ENCODE measurements around the gene ARIH2.
A peak's percentile ranks its signal among the peaks of the same experiment; 100 is the strongest.

Gene ARIH2

GRCh38 chr3:48929358-48930035, 10.9 kb downstream of the ARIH2 start:
- DNase-seq = no peak

DNA sequence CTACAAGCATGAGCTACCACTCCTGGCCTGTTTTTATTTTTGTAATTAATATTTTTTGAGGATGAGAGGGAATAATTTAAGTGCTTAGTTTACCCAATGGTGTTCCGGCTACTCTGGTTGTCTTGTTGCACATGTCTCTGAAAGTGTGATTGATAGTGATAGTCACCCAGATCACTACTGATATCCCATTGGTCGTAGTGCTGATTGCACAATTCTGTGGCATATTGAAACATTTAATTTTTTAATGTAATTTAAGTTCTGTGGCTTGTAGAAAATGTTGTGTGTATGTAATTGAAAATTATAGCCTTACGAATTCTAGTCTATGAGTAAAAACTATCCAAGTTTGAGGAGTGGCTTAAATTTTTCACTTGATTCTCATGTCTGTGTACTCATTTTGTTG, 11.9 kb downstream of the ARIH2 start:
- no peak for DNase-seq

GRCh38 chr3:48931944-48932580, 13.4 kb downstream of the ARIH2 start:
- DNase-seq = no peak

- no peak for DNase-seq
Observed at GRCh38 chr3:48934333-48934991, 15.8 kb downstream of the ARIH2 start.

- no peak for DNase-seq
Observed at GRCh38 chr3:48935530-48935929, 16.9 kb downstream of the ARIH2 start.

DNA sequence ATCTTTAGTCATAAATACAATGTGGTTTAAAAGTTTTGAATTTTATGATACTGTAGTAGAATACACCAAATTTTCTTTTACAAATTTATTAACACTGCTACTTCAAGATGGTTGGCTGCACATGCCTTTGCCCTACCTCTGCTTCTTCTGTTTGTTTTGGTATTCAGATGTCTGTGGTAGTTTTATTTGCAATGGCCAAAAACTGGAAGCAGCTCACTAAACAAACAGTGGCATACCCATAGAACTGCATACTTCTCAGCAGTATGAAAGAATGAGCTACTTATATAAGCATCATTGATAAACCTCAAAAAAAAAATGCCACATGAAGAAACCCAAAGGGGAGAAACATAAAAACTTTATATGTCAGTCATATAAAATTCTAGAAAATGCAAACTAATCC, 19.5 kb downstream of the ARIH2 start:
- no peak for DNase-seq

DNA sequence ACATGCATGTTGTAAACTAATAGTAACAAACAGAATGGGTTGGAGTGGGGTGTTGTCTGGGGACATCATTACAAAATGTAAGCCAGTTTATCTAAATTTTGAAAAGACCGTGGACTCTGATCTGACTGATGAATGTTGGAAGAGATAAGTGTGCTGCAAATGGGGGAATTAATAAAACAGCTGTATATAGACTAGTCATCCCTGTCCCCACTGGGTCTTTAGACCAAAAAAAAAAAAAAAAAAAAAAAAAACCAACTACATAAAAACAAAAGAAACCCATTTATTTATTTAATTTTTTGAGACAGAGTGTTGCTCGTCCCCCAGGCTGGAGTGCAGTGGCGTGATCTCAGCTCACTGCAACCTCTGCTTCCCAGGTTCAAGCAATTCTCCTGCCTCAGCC, 20.0 kb downstream of the ARIH2 start:
- no peak for DNase-seq

- DNase-seq = no peak
Observed at GRCh38 chr3:48945432-48945831, 26.8 kb downstream of the ARIH2 start.

GRCh38 chr3:48945891-48946549, 27.4 kb downstream of the ARIH2 start:
- no peak for DNase-seq

DNA sequence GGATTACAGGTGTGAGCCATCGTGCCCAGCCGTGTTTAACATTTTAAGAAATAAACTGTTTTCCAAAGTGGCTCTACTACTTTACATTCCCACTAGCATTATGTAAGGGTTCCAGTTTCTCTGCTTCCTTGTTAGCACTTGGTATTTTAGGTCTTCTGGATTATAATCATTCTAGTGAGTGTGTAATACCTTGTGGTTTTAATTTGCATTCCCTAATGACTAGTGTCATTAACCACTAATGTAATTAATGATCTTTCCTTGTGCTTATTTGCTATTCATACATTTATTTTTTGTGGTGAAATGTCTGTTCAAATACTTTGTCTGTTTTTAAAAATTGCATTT, 30.7 kb downstream of the ARIH2 start:
- no peak for DNase-seq

DNA sequence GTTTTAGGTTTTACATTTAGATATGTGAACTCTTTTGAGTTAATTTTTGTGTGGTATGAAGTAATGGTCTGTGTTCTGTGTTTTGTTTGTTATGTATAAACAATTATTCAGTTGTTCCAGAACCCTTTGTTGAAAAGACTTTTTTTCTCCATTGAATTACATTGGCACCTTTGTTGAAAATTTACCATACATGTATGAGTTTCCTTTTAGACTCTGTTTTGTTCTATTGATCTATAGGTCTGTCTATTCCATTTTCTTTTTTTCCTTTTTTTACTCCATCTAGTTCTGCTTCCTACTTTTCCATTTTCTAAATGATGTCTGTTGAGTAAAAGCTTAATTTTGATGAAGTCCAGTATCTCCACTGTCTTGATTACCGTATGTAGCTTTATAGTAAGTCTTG, 31.4 kb downstream of the ARIH2 start:
- DNase-seq = no peak

DNA sequence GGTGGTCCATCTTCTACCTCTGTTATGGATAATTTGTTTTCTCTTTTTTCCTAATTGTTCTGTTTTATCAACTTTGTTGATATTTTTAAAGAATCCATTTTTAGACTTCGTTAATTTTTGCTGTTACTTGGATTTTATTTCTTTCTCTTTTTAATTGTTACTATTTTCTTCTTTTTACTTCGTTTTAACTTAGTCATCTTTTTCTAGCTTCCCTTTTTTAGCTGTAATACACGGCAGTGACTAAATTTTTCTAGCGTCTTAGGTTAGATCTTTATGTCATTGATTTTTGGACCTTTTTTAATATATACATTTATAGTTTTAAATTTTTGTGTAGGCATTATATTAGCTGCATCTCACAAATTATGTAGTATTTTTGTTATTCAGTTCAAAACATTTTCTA, 33.1 kb downstream of the ARIH2 start:
- no peak for DNase-seq

- DNase-seq = peak; percentile 42
Observed at GRCh38 chr3:48952510-48953118, 34.0 kb downstream of the ARIH2 start.

GRCh38 chr3:48957006-48957705, 38.5 kb downstream of the ARIH2 start:
- DNase-seq = no peak

- no peak for DNase-seq
Observed at GRCh38 chr3:48960841-48961413, 42.3 kb downstream of the ARIH2 start.

GRCh38 chr3:48962340-48962739, 43.7 kb downstream of the ARIH2 start:
- no peak for DNase-seq

GRCh38 chr3:48962939-48963338, 44.3 kb downstream of the ARIH2 start:
- DNase-seq = no peak

DNA sequence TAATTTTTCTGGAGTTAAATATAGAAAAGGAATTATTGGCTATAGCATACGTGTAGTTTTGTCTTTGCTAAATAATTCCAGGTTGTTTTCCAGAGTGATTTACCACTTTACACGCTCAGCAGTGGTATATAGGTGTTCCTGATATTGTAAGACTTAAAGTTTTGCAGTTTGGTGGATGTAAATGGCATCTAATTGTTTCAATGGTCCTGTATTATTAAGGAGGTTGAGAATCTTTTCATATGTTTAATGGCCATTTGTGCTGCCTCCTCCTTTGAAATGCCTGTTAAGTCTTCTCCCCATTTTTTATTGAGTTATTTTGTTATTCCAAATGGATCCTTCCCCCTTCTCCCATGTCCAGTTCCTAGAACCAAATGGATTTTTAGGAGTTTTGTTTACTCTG, 44.9 kb downstream of the ARIH2 start:
- no peak for DNase-seq

DNA sequence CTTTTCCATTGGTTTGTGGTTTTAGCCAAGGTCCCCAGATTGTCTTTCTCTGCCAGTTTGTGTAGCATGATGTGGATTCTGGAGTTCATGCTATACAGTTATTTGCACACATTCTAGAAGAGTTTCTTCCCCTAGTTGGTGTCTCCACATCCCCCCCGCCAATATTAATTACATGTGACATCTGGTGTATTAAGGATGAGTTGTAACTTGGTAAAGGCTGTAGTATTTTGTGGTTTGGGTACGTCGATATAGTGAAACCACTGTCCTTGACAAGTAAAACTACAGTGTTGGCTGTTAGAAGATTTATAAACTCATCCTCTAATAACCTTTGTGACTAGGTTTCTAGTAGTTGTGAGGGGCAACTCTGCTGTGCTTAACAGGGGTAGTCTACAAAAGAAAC, 47.7 kb downstream of the ARIH2 start:
- no peak for DNase-seq

GRCh38 chr3:48966876-48967361, 48.3 kb downstream of the ARIH2 start:
- peak; percentile 57 for DNase-seq

- no peak for DNase-seq
Observed at GRCh38 chr3:48970586-48970985, 51.9 kb downstream of the ARIH2 start.
